Aorta (tissue), 5 donors: ENCODE data around the gene TTN. TPM values are rescaled to one million over a fixed set of nuclear protein-coding genes. Genes with fewer than 3 reads are reported as not detected.

Source experiments
- ATAC-seq: fragments of 200-7000 bp; cut with Tn5 transposase; one replicate; pipeline ENCODE4 v1.9.1; 2022; ENCODE audit warnings: moderate library complexity; ENCODE audit not compliant: low FRiP score
- DNase-seq, 2 donors: peaks; one replicate each; pipeline ENCODE4 v3.0.0-alpha.2; 2020
- H3K27ac ChIP-seq, 2 donors: one replicate each; pipeline ENCODE4 v1.5.1; 2013; ENCODE audit warnings: low read length in 2 of 2, mild to moderate bottlenecking in 2 of 2, moderate library complexity in 2 of 2, control low read depth in 1 of 2, inconsistent platforms in 1 of 2, low read depth in 1 of 2
- H3K27me3 ChIP-seq, 2 donors: one replicate each; pipeline ENCODE4 v1.6.1; 2013; ENCODE audit warnings: control low read depth in 1 of 2, low read length in 1 of 2, mild to moderate bottlenecking in 1 of 2, moderate library complexity in 1 of 2; ENCODE audit not compliant: insufficient read depth in 2 of 2, control insufficient read depth in 1 of 2
- H3K36me3 ChIP-seq, 2 donors: one replicate each; pipeline ENCODE4 v1.6.1; 2013; ENCODE audit warnings: control low read depth in 1 of 2, low read length in 1 of 2, mild to moderate bottlenecking in 1 of 2; ENCODE audit not compliant: insufficient read depth in 2 of 2, control insufficient read depth in 1 of 2
- H3K4me1 ChIP-seq, 2 donors: one replicate each; pipeline ENCODE4 v1.6.1; 2013; ENCODE audit warnings: low read length in 2 of 2, control low read depth in 1 of 2, mild to moderate bottlenecking in 1 of 2, moderate library complexity in 1 of 2; ENCODE audit not compliant: insufficient read depth in 2 of 2, control insufficient read depth in 1 of 2
- H3K4me3 ChIP-seq, 2 donors: one replicate each; pipeline ENCODE4 v1.5.1; 2013; ENCODE audit warnings: low read length in 2 of 2, control low read depth in 1 of 2, mild to moderate bottlenecking in 1 of 2
- H3K9me3 ChIP-seq: one replicate; pipeline ENCODE4 v1.6.1; 2013; ENCODE audit warnings: mild to moderate bottlenecking, low read length; ENCODE audit not compliant: control insufficient read depth
- WGBS, 2 donors: extraction: QIAGEN DNeasy Blood & Tissue Kit; methylation state at CpG; one replicate each; pipeline ENCODE4 v1.1.7; 2013; 5-methylcytosine and 5-hydroxymethylcytosine counted together
- intact Hi-C, 2 donors: fragments of 100-400 bp; cut with DNase I; formaldehyde crosslinking; loops; one replicate each; pipeline versions ENCODE4 v1.14.2 to v1.15.0; 2022
- polyA plus RNA-seq, 2 donors: library from polyadenylated mRNA; stranded (reverse); fragments of 200-250 nt; gene quantifications; one replicate each; pipeline ENCODE4 v1.2.3, GENCODE V29; 2013
- total RNA-seq, 2 donors: library from RNA; stranded (reverse); fragmentation: NEBNext Ultra II Directional; extraction: Animal tissue kit (Norgen Biotek cat#: 25700); gene quantifications; one replicate each; pipeline ENCODE4 v1.2.1, GENCODE V29; 2021
- donor health status: healthy with polysubstance abuse.
- donor health status: Bipolar disorder and iron deficiency.
- donor health status: DM: no; HTN: no; CAD: no.
- donor health status: DM: no; HTN: no; CAD: no.
- donor health status: DM: yes; HTN: yes; CAD: no.

The TTN gene
- total and polyA plus RNA-seq, 4 donors, result 0.63 to 41.7 (median 3.1) TPM

- ATAC-seq (no peak), DNase-seq (no peak)
- no peaks in the 10 kb centered on the region for H3K27me3 ChIP-seq
- 93 to 98% methylated on average over 1 of the region's 1 CpG for WGBS, 2 donors
- no peak overlapping the region for H3K4me3 ChIP-seq
- no peaks in the 10 kb centered on the region for H3K36me3 ChIP-seq
- H3K4me1 ChIP-seq, result no peaks in the 10 kb centered on the region
- H3K27ac ChIP-seq, result no peak overlapping the region
- intact Hi-C loops, result no loop called here
- peaks cover 2% of the 10 kb centered on the region for H3K9me3 ChIP-seq
Measured at GRCh38 chr2:178615969-178616368, 191.3 kb downstream of the TTN start.

- H3K27ac ChIP-seq, result no peak overlapping the region
- peaks cover 0 to 12% of the 10 kb centered on the region in 2 donors for H3K36me3 ChIP-seq
- intact Hi-C loops, result no loop called here
- H3K4me1 ChIP-seq, result no peaks in the 10 kb centered on the region
- no peak for ATAC-seq
- H3K9me3 ChIP-seq, result no peaks in the 10 kb centered on the region
- no peak for DNase-seq
- no peak overlapping the region for H3K4me3 ChIP-seq
- H3K27me3 ChIP-seq, result no peaks in the 10 kb centered on the region
Measured at GRCh38 chr2:178602901-178603300, 204.3 kb downstream of the TTN start.

DNA sequence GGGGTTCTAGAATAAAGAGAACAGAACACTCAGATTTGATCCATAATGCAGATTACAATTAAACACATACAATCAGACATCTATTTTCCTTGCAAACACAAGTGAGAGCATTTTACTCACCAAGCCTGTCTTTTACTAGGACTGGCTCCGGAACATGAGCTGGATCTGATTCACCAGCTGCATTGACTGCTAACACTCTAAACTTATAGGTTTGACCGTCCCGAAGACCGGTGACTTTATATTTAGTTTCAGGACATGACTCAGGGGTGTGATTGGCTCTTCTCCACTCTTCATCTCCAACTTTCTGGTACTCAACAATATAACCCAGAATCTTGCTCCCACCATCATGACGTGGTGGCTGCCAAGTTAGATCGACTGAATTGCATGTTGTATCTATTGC lies 214.6 kb downstream of the TTN start:
- ATAC-seq (no peak), DNase-seq (no peak)
- Histone ChIP-seq H3K4me3 (no peak overlapping the region), H3K4me1 (no peaks in the 10 kb centered on the region), H3K9me3 (no peaks in the 10 kb centered on the region), H3K27me3 (no peaks in the 10 kb centered on the region), H3K36me3 (peaks cover 2% of the 10 kb centered on the region in 2 donors), H3K27ac (no peak overlapping the region)
- WGBS, 2 donors, result 94 to 97% methylated on average over 6 of the region's 6 CpGs
- intact Hi-C loops, result no loop called here

GRCh38 chr2:178589335-178589734 lies 217.9 kb downstream of the TTN start:
- DNase-seq (no peak), ATAC-seq (no peak)
- Histone ChIP-seq H3K4me1 (no peaks in the 10 kb centered on the region), H3K4me3 (no peak overlapping the region), H3K9me3 (no peaks in the 10 kb centered on the region), H3K27me3 (no peaks in the 10 kb centered on the region), H3K27ac (no peak overlapping the region), H3K36me3 (no peaks in the 10 kb centered on the region)
- intact Hi-C loops, result no loop called here
- WGBS, 2 donors, result 64 to 65% methylated on average over 2 of the region's 2 CpGs

DNA sequence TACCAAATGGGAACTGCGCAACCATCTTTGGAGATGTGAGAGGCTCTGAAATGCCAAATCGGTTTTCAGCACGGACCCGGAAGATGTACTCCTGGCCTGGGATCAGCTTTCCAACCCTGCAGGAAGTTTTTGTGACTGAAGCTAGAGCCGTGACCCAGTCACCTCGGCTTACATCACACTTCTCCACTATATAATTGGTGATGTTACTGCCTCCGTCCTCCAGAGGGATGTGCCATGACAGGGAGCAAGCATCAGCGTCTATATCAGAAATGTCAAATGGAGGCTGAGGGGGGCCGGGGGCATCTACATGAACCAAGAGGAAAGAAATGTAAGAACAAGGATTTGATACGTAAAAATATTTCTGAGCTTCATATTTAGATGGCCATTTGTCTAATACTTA lies 222.6 kb downstream of the TTN start:
- peaks cover 0 to 1% of the 10 kb centered on the region in 2 donors for H3K36me3 ChIP-seq
- 91 to 93% methylated on average over 10 of the region's 10 CpGs for WGBS, 2 donors
- intact Hi-C loops, result no loop called here

GRCh38 chr2:178579006-178579405 lies 228.2 kb downstream of the TTN start:
- H3K27me3 ChIP-seq, result no peaks in the 10 kb centered on the region
- ATAC-seq, result no peak
- H3K4me3 ChIP-seq, result no peak overlapping the region
- WGBS, 2 donors, result 93 to 94% methylated on average over 3 of the region's 3 CpGs
- intact Hi-C loops, result no loop called here
- H3K36me3 ChIP-seq, result peaks cover 10 to 12% of the 10 kb centered on the region in 2 donors
- DNase-seq, result no peak
- H3K27ac ChIP-seq, result no peak overlapping the region
- H3K4me1 ChIP-seq, result no peaks in the 10 kb centered on the region
- H3K9me3 ChIP-seq, result peaks cover 5% of the 10 kb centered on the region

More for the DNA sequence above, 222.6 kb downstream of the TTN start:
- Histone ChIP-seq H3K4me3 (no peak overlapping the region), H3K27ac (no peak overlapping the region), H3K4me1 (no peaks in the 10 kb centered on the region), H3K27me3 (no peaks in the 10 kb centered on the region), H3K9me3 (peaks cover 2% of the 10 kb centered on the region)
- DNase-seq (no peak), ATAC-seq (no peak)

DNA sequence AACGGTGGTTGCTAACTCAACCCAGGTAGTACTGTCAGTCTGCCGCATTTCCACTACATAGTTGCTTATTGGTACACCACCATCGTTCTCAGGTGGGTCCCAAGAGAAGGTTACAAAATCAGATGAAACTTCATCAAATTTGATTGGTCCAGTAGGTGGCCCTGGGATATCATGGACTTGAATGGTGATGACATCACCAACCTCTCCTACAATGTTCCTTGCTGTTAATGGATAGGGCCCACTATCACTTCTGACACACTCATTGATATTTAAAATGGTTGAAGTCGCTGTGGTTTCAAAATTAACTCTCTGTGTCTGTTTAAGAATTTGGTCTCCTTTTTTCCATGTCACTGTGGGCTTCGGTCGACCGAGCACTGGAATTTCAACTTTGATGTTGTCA lies 232.4 kb downstream of the TTN start:
- peaks cover 7% of the 10 kb centered on the region for H3K9me3 ChIP-seq
- ATAC-seq (no peak), DNase-seq (no peak)
- no peak overlapping the region for H3K4me3 ChIP-seq
- 95% methylated on average over 7 of the region's 7 CpGs for WGBS, 2 donors
- no peaks in the 10 kb centered on the region for H3K4me1 ChIP-seq
- intact Hi-C loops, result no loop called here
- peaks cover 21 to 25% of the 10 kb centered on the region in 2 donors for H3K36me3 ChIP-seq
- H3K27me3 ChIP-seq, result no peaks in the 10 kb centered on the region
- no peak overlapping the region for H3K27ac ChIP-seq

DNA sequence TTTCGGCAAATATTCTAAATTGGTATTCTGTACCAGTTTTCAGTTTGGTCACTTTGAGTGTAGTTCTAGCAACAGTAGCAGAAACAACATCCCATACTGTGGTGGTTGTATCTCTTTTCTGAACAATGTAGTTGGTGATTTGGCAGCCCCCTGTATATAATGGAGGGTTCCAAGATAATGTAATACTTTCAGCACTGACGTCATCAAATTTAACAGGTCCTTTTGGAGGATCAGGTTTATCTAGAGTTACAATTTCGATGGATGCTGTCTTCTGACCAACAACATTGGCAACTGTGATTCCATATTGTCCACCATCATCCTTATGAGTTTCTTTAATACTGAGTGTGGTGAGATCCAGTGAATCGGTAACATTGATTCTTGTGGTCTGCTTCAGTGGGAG lies 239.0 kb downstream of the TTN start:
- no peaks in the 10 kb centered on the region for H3K27me3 ChIP-seq
- DNase-seq, result no peak
- intact Hi-C loops, result no loop called here
- no peaks in the 10 kb centered on the region for H3K4me1 ChIP-seq
- ATAC-seq, result no peak
- H3K36me3 ChIP-seq, result peaks cover 14 to 25% of the 10 kb centered on the region in 2 donors
- peaks cover 3% of the 10 kb centered on the region for H3K9me3 ChIP-seq
- no peak overlapping the region for H3K4me3 ChIP-seq
- WGBS, 2 donors, result 93 to 97% methylated on average over 4 of the region's 4 CpGs
- no peak overlapping the region for H3K27ac ChIP-seq

DNA sequence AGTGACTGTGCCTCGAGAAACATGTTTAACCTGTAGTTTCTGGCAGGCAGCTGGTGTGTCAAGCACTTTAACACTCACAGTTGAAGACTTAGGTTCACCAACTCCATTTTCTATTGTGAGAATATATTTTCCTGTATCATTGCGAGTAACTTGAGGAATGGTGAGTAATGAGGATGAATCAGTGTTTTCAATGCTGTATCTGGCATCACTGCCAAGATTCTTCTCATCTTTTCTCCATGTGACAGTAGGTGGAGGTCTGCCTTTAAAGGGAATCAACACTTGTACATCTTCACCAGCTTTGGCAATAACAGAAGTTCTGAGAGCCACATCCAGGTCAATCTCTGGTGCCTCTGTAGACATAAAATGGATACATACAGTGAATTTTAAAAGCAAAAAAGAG lies 254.2 kb downstream of the TTN start:
- intact Hi-C loops, result no loop called here
- ATAC-seq, result no peak
- WGBS, 2 donors, result 84 to 86% methylated on average over 2 of the region's 2 CpGs

More for the DNA sequence above, 254.2 kb downstream of the TTN start:
- no peak for DNase-seq
- H3K27ac ChIP-seq, result no peak overlapping the region
- peaks cover 2% of the 10 kb centered on the region for H3K9me3 ChIP-seq
- H3K27me3 ChIP-seq, result no peaks in the 10 kb centered on the region
- no peaks in the 10 kb centered on the region for H3K4me1 ChIP-seq
- peaks cover 8 to 13% of the 10 kb centered on the region in 2 donors for H3K36me3 ChIP-seq
- H3K4me3 ChIP-seq, result no peak overlapping the region
